OCI-LY7 (cell line): Measurements from ENCODE around the gene MIB1.

Source experiments
- CTCF ChIP-seq: fragments of 200-600 bp; sonication (generic); conservative IDR thresholded peaks from 2 replicates; pipeline ENCODE4 v1.5.1; 2014; ENCODE audit warnings: mild to moderate bottlenecking, antibody characterized with exemption, low read length, moderate library complexity, mixed read lengths
- EZH2phosphoT487 ChIP-seq: fragments of 200-600 bp; sonication (generic); IDR thresholded peaks from 2 replicates; pipeline ENCODE4 v1.6.1; 2018; ENCODE audit warnings: low read depth, borderline replicate concordance, mild to moderate bottlenecking, mixed run types, antibody characterized with exemption, low read length, moderate library complexity, mixed read lengths

- TF ChIP-seq CTCF (no peak), EZH2phosphoT487 (no peak)
Observed at GRCh38 chr18:21733011-21733410, 7.6 kb upstream of the MIB1 start.
